ENCODE data around the gene BARX2.
A peak's percentile ranks its signal among the peaks of the same experiment; 100 is the strongest.

The BARX2 gene

DNA sequence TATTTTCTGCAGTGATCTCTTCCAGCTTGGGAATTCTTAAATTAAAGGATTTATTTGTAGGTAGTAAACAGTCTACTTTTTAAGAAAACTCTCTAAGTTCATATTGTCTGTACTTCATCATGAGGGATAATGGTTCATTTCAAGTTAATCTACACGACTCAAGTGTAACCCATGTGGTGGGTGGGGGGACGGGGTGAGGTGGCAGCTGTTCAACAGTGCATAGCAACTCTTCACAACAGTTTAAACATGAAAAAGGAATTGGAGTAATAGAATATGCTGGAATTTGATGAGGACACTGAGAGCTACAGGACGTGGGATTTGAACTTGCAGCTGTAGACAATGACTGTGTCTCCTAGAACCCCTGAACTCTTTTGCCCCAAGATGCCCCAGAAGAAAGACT is 20.8 kb downstream of the BARX2 start:
- no peak overlapping the region for H4K8ac ChIP-seq (ENCODE audit: low read depth, low read length)
- H2BK120ac ChIP-seq (ENCODE audit: insufficient read depth, low read length, poor library complexity): no peak overlapping the region
- H4K12ac ChIP-seq (ENCODE audit: low read depth, low read length): no peak overlapping the region
- H4K91ac ChIP-seq (ENCODE audit: low read depth, low read length): no peak overlapping the region
- no peak overlapping the region for H3K14ac ChIP-seq (ENCODE audit: low read length)
- WGBS (ENCODE audit: extremely low coverage, insufficient coverage, insufficient read length): no CpG with 5 or more reads among the region's 3 CpGs
- H3K4ac ChIP-seq (ENCODE audit: low read depth, low read length): no peak overlapping the region
- H3K18ac ChIP-seq (ENCODE audit: low read length): no peak overlapping the region
- H3K4me1 ChIP-seq (ENCODE audit: control insufficient read depth in 1 of 2, insufficient read depth in 2 of 2, low read length in 2 of 2): peaks cover 2 to 10% of the 10 kb centered on the region in 2 experiments
- no peaks in the 10 kb centered on the region for H3K79me2 ChIP-seq (ENCODE audit: control insufficient read depth, insufficient read depth, low read length, poor library complexity)
- no peaks in the 10 kb centered on the region for H3K9me3 ChIP-seq (ENCODE audit: insufficient read depth, low read depth, low read length)
- no peak overlapping the region for H3K9ac ChIP-seq (ENCODE audit: low read length)
- H3K36me3 ChIP-seq (ENCODE audit: control insufficient read depth in 1 of 2, insufficient read depth in 2 of 2, low read length in 2 of 2): no peaks in the 10 kb centered on the region
- no peak overlapping the region for H3K4me3 ChIP-seq (ENCODE audit: low read depth, low read length)
- H2BK5ac ChIP-seq (ENCODE audit: low read depth, low read length, poor library complexity): no peak overlapping the region
- no peaks in the 10 kb centered on the region for H3K27me3 ChIP-seq (ENCODE audit: insufficient read depth, low read length)
- H2AFZ ChIP-seq (ENCODE audit: insufficient read depth, low read length, poor library complexity): no peak overlapping the region
- H3K23ac ChIP-seq (ENCODE audit: low read length): no peak overlapping the region
- H3K4me2 ChIP-seq (ENCODE audit: low read length): no peak overlapping the region
- no peak overlapping the region for H2AK5ac ChIP-seq (ENCODE audit: low read length)
- H3K27ac ChIP-seq (ENCODE audit: low read depth, low read length): no peak overlapping the region
- H3K79me1 ChIP-seq (ENCODE audit: low read length): no peaks in the 10 kb centered on the region
- DNase-seq: no peak
- H2BK12ac ChIP-seq (ENCODE audit: low read length): no peak overlapping the region

GRCh38 chr11:129402206-129403171 is 26.8 kb downstream of the BARX2 start:
- H3K36me3 ChIP-seq (ENCODE audit: control insufficient read depth in 1 of 2, insufficient read depth in 2 of 2, low read length in 2 of 2): no peaks in the 10 kb centered on the region
- H3K9ac ChIP-seq (ENCODE audit: low read length): no peak overlapping the region
- no peak overlapping the region for H2BK5ac ChIP-seq (ENCODE audit: low read depth, low read length, poor library complexity)
- no peak overlapping the region for H2BK12ac ChIP-seq (ENCODE audit: low read length)
- H2AK5ac ChIP-seq (ENCODE audit: low read length): no peak overlapping the region
- H4K8ac ChIP-seq (ENCODE audit: low read depth, low read length): no peak overlapping the region
- WGBS (ENCODE audit: extremely low coverage, insufficient coverage, insufficient read length): no CpG with 5 or more reads among the region's 3 CpGs
- H3K4me3 ChIP-seq (ENCODE audit: low read depth, low read length): no peak overlapping the region
- no peak overlapping the region for H4K91ac ChIP-seq (ENCODE audit: low read depth, low read length)
- H3K79me2 ChIP-seq (ENCODE audit: control insufficient read depth, insufficient read depth, low read length, poor library complexity): no peaks in the 10 kb centered on the region
- H3K27ac ChIP-seq (ENCODE audit: low read depth, low read length): no peak overlapping the region
- no peak overlapping the region for H3K23ac ChIP-seq (ENCODE audit: low read length)
- no peaks in the 10 kb centered on the region for H3K27me3 ChIP-seq (ENCODE audit: insufficient read depth, low read length)
- H4K12ac ChIP-seq (ENCODE audit: low read depth, low read length): no peak overlapping the region
- H3K14ac ChIP-seq (ENCODE audit: low read length): no peak overlapping the region
- H3K79me1 ChIP-seq (ENCODE audit: low read length): no peaks in the 10 kb centered on the region
- H3K9me3 ChIP-seq (ENCODE audit: insufficient read depth, low read depth, low read length): no peaks in the 10 kb centered on the region
- no peak overlapping the region for H3K18ac ChIP-seq (ENCODE audit: low read length)
- no peaks in the 10 kb centered on the region for H3K4me1 ChIP-seq (ENCODE audit: control insufficient read depth in 1 of 2, insufficient read depth in 2 of 2, low read length in 2 of 2)
- no peak overlapping the region for H3K4me2 ChIP-seq (ENCODE audit: low read length)
- peak; percentile 30 to 82 for DNase-seq
- no peak overlapping the region for H2BK120ac ChIP-seq (ENCODE audit: insufficient read depth, low read length, poor library complexity)
- no peak overlapping the region for H3K4ac ChIP-seq (ENCODE audit: low read depth, low read length)
- H2AFZ ChIP-seq (ENCODE audit: insufficient read depth, low read length, poor library complexity): no peak overlapping the region

- Histone ChIP-seq H2BK120ac (ENCODE audit: insufficient read depth, low read length, poor library complexity) (no peak overlapping the region), H3K27me3 (ENCODE audit: insufficient read depth, low read length) (no peaks in the 10 kb centered on the region), H4K91ac (ENCODE audit: low read depth, low read length) (no peak overlapping the region), H4K12ac (ENCODE audit: low read depth, low read length) (no peak overlapping the region), H2AK5ac (ENCODE audit: low read length) (no peak overlapping the region), H3K27ac (ENCODE audit: low read depth, low read length) (no peak overlapping the region), H4K8ac (ENCODE audit: low read depth, low read length) (no peak overlapping the region), H3K4me3 (ENCODE audit: low read depth, low read length) (no peak overlapping the region), H3K18ac (ENCODE audit: low read length) (no peak overlapping the region), H3K9ac (ENCODE audit: low read length) (no peak overlapping the region), H3K4ac (ENCODE audit: low read depth, low read length) (no peak overlapping the region), H2AFZ (ENCODE audit: insufficient read depth, low read length, poor library complexity) (no peak overlapping the region), H3K23ac (ENCODE audit: low read length) (no peak overlapping the region), H3K14ac (ENCODE audit: low read length) (no peak overlapping the region), H2BK5ac (ENCODE audit: low read depth, low read length, poor library complexity) (no peak overlapping the region), H3K79me1 (ENCODE audit: low read length) (no peaks in the 10 kb centered on the region), H3K79me2 (ENCODE audit: control insufficient read depth, insufficient read depth, low read length, poor library complexity) (no peaks in the 10 kb centered on the region), H3K36me3 (ENCODE audit: control insufficient read depth in 1 of 2, insufficient read depth in 2 of 2, low read length in 2 of 2) (no peaks in the 10 kb centered on the region), H3K9me3 (ENCODE audit: insufficient read depth, low read depth, low read length) (no peaks in the 10 kb centered on the region), H2BK12ac (ENCODE audit: low read length) (no peak overlapping the region), H3K4me2 (ENCODE audit: low read length) (no peak overlapping the region), H3K4me1 (ENCODE audit: control insufficient read depth in 1 of 2, insufficient read depth in 2 of 2, low read length in 2 of 2) (no peaks in the 10 kb centered on the region)
- no peak for DNase-seq
- WGBS (ENCODE audit: extremely low coverage, insufficient coverage, insufficient read length): no CpG with 5 or more reads among the region's 4 CpGs
Measured at GRCh38 chr11:129404731-129405130, 29.1 kb downstream of the BARX2 start.

- Histone ChIP-seq H3K14ac (ENCODE audit: low read length) (no peak overlapping the region), H3K9ac (ENCODE audit: low read length) (no peak overlapping the region), H2AK5ac (ENCODE audit: low read length) (no peak overlapping the region), H3K23ac (ENCODE audit: low read length) (no peak overlapping the region), H3K27ac (ENCODE audit: low read depth, low read length) (no peak overlapping the region), H3K18ac (ENCODE audit: low read length) (no peak overlapping the region), H4K91ac (ENCODE audit: low read depth, low read length) (no peak overlapping the region), H3K9me3 (ENCODE audit: insufficient read depth, low read depth, low read length) (no peaks in the 10 kb centered on the region), H2BK120ac (ENCODE audit: insufficient read depth, low read length, poor library complexity) (no peak overlapping the region), H2BK12ac (ENCODE audit: low read length) (no peak overlapping the region), H3K4me1 (ENCODE audit: control insufficient read depth in 1 of 2, insufficient read depth in 2 of 2, low read length in 2 of 2) (no peaks in the 10 kb centered on the region), H3K36me3 (ENCODE audit: control insufficient read depth in 1 of 2, insufficient read depth in 2 of 2, low read length in 2 of 2) (no peaks in the 10 kb centered on the region), H3K4ac (ENCODE audit: low read depth, low read length) (no peak overlapping the region), H3K79me1 (ENCODE audit: low read length) (no peaks in the 10 kb centered on the region), H3K4me3 (ENCODE audit: low read depth, low read length) (no peak overlapping the region), H4K8ac (ENCODE audit: low read depth, low read length) (no peak overlapping the region), H3K79me2 (ENCODE audit: control insufficient read depth, insufficient read depth, low read length, poor library complexity) (no peaks in the 10 kb centered on the region), H4K12ac (ENCODE audit: low read depth, low read length) (no peak overlapping the region), H3K4me2 (ENCODE audit: low read length) (no peak overlapping the region), H2BK5ac (ENCODE audit: low read depth, low read length, poor library complexity) (no peak overlapping the region), H3K27me3 (ENCODE audit: insufficient read depth, low read length) (no peaks in the 10 kb centered on the region), H2AFZ (ENCODE audit: insufficient read depth, low read length, poor library complexity) (no peak overlapping the region)
- WGBS (ENCODE audit: extremely low coverage, insufficient coverage, insufficient read length): no CpG with 5 or more reads among the region's 5 CpGs
- no peak for DNase-seq
Measured at GRCh38 chr11:129408865-129409444, 33.3 kb downstream of the BARX2 start.
